Right ventricle myocardium inferior (tissue), 1 donor: ENCODE results near the gene ZNF580. TPM values are rescaled to one million over a fixed set of nuclear protein-coding genes. Genes with fewer than 3 reads are reported as not detected.

ENCODE experiments used
- ATAC-seq: fragments of 200-7000 bp; cut with Tn5 transposase; one replicate; pipeline ENCODE4 v1.9.1; 2020; ENCODE audit warnings: mild to moderate bottlenecking, moderate library complexity
- DNase-seq: peaks from one replicate; pipeline ENCODE4 v3.0.0; 2021; ENCODE audit errors: missing footprints
- intact Hi-C: fragments of 100-400 bp; cut with DNase I; formaldehyde crosslinking; loops from one replicate; pipeline ENCODE4 v1.11.0; 2022
- total RNA-seq: library from RNA; stranded (reverse); fragmentation: NEBNext Ultra II Directional; extraction: Animal tissue kit (Norgen Biotek cat#: 25700); gene quantifications from one replicate; pipeline ENCODE4 v1.2.1, GENCODE V29; 2021
- donor health status: DM: no; HTN: yes; CAD: no; lungs with severe emphysema.

The ZNF580 gene
- total RNA-seq, 1 donor from 2014 or later = 13.2 TPM

- DNase-seq (no peak), ATAC-seq (no peak)
- intact Hi-C loops = no loop called here
Measured at GRCh38 chr19:55680339-55681130, 39.7 kb downstream of the ZNF580 start.

DNA sequence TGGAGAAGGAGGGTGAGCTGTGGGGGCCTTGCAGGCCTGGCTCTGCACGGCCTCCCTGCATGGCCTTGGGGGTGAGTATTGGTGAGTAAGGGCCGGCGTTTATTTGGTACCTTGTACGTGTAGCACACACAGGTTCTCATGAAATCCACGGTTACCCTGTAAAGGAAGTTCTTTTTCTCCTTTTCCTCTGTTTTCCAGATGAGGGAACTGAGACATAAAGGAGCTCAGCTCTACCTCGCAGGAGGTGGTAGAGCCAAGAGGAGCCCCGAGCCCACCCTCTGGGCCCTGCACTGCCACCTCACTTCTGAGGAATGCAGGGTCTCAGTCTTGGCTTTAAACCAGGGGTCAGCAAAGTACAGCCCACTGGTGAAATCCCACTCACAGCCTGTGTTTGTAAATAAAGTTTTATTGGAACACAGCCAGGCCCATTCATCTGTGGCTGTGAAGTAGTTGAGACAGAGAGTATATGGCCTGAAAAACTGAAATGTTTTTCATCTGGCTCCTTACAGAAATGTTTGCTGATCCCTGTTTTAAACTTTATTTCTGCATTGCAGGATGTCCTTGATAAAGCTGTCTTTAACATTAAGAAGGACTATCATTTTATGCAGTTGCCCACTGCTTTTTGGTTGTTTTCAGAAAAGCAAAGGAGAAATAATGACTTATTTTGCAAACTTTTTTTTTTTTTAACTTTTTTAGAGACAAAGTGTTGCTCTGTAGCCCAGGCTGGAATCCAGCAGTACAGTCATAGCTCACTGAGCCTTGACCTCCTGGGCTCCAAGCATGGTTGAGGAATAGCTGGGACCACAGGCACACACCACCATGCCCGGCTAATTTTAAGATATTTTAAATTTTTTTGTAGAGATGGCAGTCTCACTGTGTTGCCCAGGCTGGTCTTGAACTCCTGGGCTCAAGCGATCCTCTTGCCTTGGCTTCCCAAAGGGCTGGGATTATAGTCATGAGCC lies 40.6 kb downstream of the ZNF580 start:
- ATAC-seq (no peak), DNase-seq (no peak)
- intact Hi-C loops = no loop called here

DNA sequence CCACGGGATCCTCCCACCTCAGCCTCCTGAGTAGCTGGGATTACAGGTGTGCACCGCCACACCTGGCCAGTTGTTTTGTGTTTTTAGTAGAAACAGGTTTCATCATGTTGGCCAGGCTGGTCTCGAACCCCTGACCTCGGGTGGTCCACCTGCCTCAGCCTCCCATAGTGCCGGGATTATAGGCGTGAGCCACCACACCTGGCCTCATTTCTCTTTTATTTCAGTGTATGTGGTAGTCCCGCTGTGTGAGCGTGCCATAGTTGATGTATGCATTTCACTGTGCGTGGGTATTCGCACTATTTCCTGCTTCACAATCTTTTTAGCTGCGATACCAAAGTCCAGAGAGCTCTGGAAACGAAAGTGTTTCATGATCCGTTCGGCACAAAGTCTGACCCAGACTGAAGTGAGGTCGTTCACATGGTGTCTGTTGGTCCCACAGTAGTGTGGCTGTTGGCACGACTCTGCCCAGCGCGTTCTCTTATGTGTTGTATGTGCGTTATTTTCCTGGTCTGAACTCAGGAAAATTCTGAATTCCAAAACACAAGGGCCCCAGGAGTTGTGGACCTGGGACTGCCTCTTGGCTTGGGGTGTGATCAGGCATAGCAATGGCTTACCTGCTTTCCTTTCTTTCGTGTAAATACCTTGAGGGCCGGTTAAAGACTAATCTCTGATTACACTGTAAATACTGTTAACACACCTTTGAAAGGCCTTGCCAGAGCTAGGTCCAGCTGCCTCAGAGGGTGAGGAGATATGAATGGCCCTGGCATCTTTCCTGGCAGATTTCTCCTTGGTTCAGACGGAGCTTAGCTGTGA lies 42.9 kb downstream of the ZNF580 start:
- intact Hi-C loops = no loop called here
- no peak for ATAC-seq
- DNase-seq = no peak

DNA sequence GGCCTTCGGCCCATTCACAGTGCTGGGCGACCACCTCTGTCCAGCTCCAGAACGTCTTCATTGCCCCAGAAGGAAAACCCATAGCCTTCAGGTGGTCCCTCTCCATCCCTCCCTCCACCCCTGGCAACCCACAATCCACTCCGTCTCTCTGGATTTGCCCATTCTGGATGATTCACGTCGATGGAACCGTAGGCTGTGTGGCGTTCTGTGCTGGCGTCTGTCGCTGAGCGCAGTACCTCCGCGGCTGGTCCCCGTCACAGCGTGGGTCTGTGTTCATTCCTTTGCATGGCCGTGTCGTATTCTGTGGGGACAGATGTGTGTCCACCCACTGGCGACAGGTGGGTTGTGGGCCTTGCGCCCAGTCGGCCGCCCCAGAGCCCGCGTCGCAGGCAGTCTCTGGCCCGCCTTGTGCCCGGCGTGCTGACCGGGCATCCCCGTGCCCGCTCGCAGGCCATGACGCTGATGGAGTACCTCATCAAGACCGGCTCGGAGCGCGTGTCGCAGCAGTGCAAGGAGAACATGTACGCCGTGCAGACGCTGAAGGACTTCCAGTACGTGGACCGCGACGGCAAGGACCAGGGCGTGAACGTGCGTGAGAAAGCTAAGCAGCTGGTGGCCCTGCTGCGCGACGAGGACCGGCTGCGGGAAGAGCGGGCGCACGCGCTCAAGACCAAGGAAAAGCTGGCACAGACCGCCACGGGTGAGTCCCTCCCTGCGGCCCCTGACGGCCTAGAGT lies 44.3 kb downstream of the ZNF580 start:
- DNase-seq = peak; percentile 57
- intact Hi-C loops = no loop called here

DNA sequence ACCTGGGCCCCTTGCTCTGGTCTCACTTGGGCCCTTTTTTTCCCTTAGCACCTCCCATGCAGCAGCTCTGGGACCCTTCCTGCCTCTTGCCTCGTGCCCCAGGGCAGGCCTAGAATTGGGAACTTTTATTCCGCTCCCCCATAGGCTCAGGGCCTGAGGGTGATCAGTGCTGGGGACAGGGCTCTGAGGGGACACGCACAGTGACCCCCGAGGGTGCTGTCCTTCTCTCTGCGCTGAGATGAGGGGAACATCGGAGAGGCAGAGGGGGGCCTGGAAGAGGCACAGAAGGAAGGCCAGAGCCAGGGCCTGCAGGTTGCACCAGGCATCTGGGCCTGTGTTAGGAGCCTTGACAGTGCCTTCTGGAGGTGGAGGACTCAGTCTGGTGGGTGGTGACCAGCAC lies 45.0 kb downstream of the ZNF580 start:
- intact Hi-C loops = no loop called here
- DNase-seq (peak; percentile 44), ATAC-seq (no peak)

More for the DNA sequence above, 44.3 kb downstream of the ZNF580 start:
- ATAC-seq = no peak

- ATAC-seq (no peak), DNase-seq (no peak)
Measured at GRCh38 chr19:55686311-55687050, 45.7 kb downstream of the ZNF580 start.

GRCh38 chr19:55687281-55688201 lies 46.7 kb downstream of the ZNF580 start:
- intact Hi-C loops = no loop called here
- ATAC-seq (no peak), DNase-seq (peak; percentile 43)

More at GRCh38 chr19:55686311-55687050, 45.7 kb downstream of the ZNF580 start:
- intact Hi-C loops = no loop called here

DNA sequence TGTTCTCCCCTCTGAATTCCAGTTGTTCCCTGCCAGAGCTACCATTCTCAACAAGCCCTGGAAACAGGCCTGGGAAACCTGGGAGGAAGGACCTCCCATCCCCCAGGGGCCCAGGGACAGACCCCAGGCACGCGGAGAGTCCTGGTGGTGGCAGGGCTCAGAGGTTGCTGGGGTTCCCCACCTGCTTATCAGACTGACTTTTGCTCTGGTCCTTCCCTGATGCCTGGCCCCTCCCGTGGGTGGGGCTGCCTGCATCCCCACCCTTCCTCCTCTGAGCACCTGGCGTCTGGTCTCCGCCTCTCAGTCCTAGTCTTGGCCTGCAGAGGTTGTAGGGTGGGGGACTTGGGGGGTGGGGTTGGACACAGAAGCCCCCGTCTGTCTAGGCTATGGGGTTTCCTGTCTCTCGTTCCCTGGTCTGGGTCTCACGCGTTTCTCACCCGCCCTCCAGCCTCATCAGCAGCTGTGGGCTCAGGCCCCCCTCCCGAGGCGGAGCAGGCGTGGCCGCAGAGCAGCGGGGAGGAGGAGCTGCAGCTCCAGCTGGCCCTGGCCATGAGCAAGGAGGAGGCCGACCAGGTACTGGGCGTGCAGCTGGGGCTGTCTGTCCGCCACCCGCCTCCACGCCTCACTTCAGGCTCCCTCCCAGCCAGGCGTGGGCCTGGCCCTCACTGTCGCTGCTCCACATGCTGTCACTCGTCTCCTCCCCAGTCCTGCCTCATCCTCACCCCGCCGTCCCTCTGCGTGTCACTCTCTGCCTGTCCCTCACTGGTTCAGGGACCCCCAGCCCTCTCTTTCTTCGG lies 47.8 kb downstream of the ZNF580 start:
- intact Hi-C loops = no loop called here
- ATAC-seq = no peak

GRCh38 chr19:55689411-55690108 lies 48.8 kb downstream of the ZNF580 start:
- intact Hi-C loops = no loop called here
- DNase-seq = no peak
- ATAC-seq = no peak

More for the DNA sequence above, 47.8 kb downstream of the ZNF580 start:
- DNase-seq = peak; percentile 62

GRCh38 chr19:55690109-55690768 lies 49.4 kb downstream of the ZNF580 start:
- intact Hi-C loops = no loop called here
- no peak for ATAC-seq
- no peak for DNase-seq

DNA sequence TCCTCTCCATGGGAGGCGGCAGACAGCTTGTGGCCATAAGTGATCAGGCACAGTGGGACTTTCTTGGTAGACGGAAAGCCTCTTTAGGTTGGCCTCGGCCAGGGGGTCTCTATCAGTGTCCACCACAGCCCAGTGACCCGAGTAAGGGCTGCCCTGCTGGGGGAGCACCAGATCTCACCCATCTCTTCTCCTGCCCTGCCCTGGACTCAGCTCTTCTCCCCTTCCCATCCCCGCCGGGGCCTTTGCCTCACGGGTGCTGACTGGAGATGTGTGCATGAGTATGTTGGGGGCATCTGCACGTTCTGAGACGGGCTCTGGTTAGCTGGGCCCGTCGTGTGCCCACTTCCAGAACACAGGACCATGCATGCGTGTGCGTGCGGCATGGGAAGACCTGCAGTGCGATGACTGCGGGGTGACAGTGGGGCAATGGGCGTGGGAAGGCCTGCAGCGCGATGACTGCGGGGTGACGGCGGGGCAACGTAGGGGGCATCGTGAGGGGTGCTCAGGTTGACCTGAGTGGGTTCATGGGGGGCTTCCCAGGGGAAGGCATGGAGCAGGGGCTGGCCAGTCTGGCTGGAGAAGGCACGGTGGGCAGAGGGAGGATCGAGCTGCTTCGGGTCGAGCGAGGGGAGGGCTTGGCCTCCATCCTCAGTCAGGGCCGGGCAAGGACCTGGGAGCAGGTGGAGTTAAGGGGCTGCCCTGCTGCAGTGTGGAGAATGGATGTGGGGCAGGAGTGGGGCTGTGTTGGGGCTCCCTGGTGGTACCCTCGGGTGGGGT lies 50.2 kb downstream of the ZNF580 start:
- intact Hi-C loops = no loop called here
- no peak for DNase-seq
- no peak for ATAC-seq

- intact Hi-C loops = no loop called here
- ATAC-seq = no peak
- DNase-seq = no peak
Measured at GRCh38 chr19:55691561-55692481, 51.0 kb downstream of the ZNF580 start.

GRCh38 chr19:55692681-55693081 lies 51.9 kb downstream of the ZNF580 start:
- DNase-seq (no peak), ATAC-seq (no peak)
- intact Hi-C loops = no loop called here
